ENCODE results near the gene ANTXRL.
"Not testable (repeated sequence)": the region's sequence is repeated elsewhere in the genome, so short reads cannot be mapped to it uniquely, and the experiment has no call there.

The ANTXRL gene

GRCh38 chr10:46257099-46257498, 29.7 kb upstream of the ANTXRL start:
- DNase-seq (ENCODE audit: low read depth), result no peak
- no peaks in the 10 kb centered on the region for H3K9me3 ChIP-seq (ENCODE audit: control insufficient read depth, low read length)
- no peak overlapping the region for H3K9ac ChIP-seq (ENCODE audit: low read length)
- peaks cover 14% of the 10 kb centered on the region for H3K27me3 ChIP-seq (replicated peaks; ENCODE audit: control insufficient read depth, insufficient read depth, low read length)
- no peaks in the 10 kb centered on the region for H3K4me1 ChIP-seq (ENCODE audit: control insufficient read depth, insufficient read depth, low read length)
- no peak overlapping the region for H3K4me3 ChIP-seq (ENCODE audit: low read length)
- no peaks in the 10 kb centered on the region for H3K36me3 ChIP-seq (ENCODE audit: control insufficient read depth, insufficient read depth, low read length, severe bottlenecking)

- DNase-seq (ENCODE audit: low read depth); H3K9ac ChIP-seq (ENCODE audit: low read length); H3K4me1 ChIP-seq (ENCODE audit: control insufficient read depth, insufficient read depth, low read length); H3K36me3 ChIP-seq (ENCODE audit: control insufficient read depth, insufficient read depth, low read length, severe bottlenecking); H3K9me3 ChIP-seq (ENCODE audit: control insufficient read depth, low read length); H3K4me3 ChIP-seq (ENCODE audit: low read length): not testable (repeated sequence)
- H3K27me3 ChIP-seq (replicated peaks; ENCODE audit: control insufficient read depth, insufficient read depth, low read length), result peaks cover 10% of the 10 kb centered on the region
Observed at GRCh38 chr10:46262906-46263560, 23.8 kb upstream of the ANTXRL start.

- Histone ChIP-seq H3K27me3 (replicated peaks; ENCODE audit: control insufficient read depth, insufficient read depth, low read length) (peaks cover 13% of the 10 kb centered on the region), H3K9ac (ENCODE audit: low read length) (no peak overlapping the region), H3K4me1 (ENCODE audit: control insufficient read depth, insufficient read depth, low read length) (no peaks in the 10 kb centered on the region), H3K4me3 (ENCODE audit: low read length) (no peak overlapping the region), H3K9me3 (ENCODE audit: control insufficient read depth, low read length) (no peaks in the 10 kb centered on the region), H3K36me3 (ENCODE audit: control insufficient read depth, insufficient read depth, low read length, severe bottlenecking) (no peaks in the 10 kb centered on the region)
- no peak for DNase-seq (ENCODE audit: low read depth)
Observed at GRCh38 chr10:46263831-46264268, 22.9 kb upstream of the ANTXRL start.

GRCh38 chr10:46264336-46264735, 22.5 kb upstream of the ANTXRL start:
- Histone ChIP-seq H3K36me3 (ENCODE audit: control insufficient read depth, insufficient read depth, low read length, severe bottlenecking) (no peaks in the 10 kb centered on the region), H3K9ac (ENCODE audit: low read length) (no peak overlapping the region), H3K4me3 (ENCODE audit: low read length) (no peak overlapping the region), H3K9me3 (ENCODE audit: control insufficient read depth, low read length) (no peaks in the 10 kb centered on the region), H3K4me1 (ENCODE audit: control insufficient read depth, insufficient read depth, low read length) (no peaks in the 10 kb centered on the region), H3K27me3 (replicated peaks; ENCODE audit: control insufficient read depth, insufficient read depth, low read length) (peaks cover 13% of the 10 kb centered on the region)
- no peak for DNase-seq (ENCODE audit: low read depth)

- Histone ChIP-seq H3K4me3 (ENCODE audit: low read length) (no peak overlapping the region), H3K4me1 (ENCODE audit: control insufficient read depth, insufficient read depth, low read length) (no peaks in the 10 kb centered on the region), H3K36me3 (ENCODE audit: control insufficient read depth, insufficient read depth, low read length, severe bottlenecking) (no peaks in the 10 kb centered on the region), H3K9ac (ENCODE audit: low read length) (no peak overlapping the region), H3K27me3 (replicated peaks; ENCODE audit: control insufficient read depth, insufficient read depth, low read length) (peaks cover 13% of the 10 kb centered on the region), H3K9me3 (ENCODE audit: control insufficient read depth, low read length) (no peaks in the 10 kb centered on the region)
- no peak for DNase-seq (ENCODE audit: low read depth)
Observed at GRCh38 chr10:46264737-46265368, 21.9 kb upstream of the ANTXRL start.

- H3K9ac ChIP-seq (ENCODE audit: low read length); H3K4me3 ChIP-seq (ENCODE audit: low read length); DNase-seq (ENCODE audit: low read depth); H3K9me3 ChIP-seq (ENCODE audit: control insufficient read depth, low read length); H3K4me1 ChIP-seq (ENCODE audit: control insufficient read depth, insufficient read depth, low read length); H3K36me3 ChIP-seq (ENCODE audit: control insufficient read depth, insufficient read depth, low read length, severe bottlenecking): not testable (repeated sequence)
- peaks cover 13% of the 10 kb centered on the region for H3K27me3 ChIP-seq (replicated peaks; ENCODE audit: control insufficient read depth, insufficient read depth, low read length)
Observed at GRCh38 chr10:46265566-46266305, 21.1 kb upstream of the ANTXRL start.

- no peaks in the 10 kb centered on the region for H3K36me3 ChIP-seq (ENCODE audit: control insufficient read depth, insufficient read depth, low read length, severe bottlenecking)
- H3K27me3 ChIP-seq (replicated peaks; ENCODE audit: control insufficient read depth, insufficient read depth, low read length), result peaks cover 13% of the 10 kb centered on the region
- no peak for DNase-seq (ENCODE audit: low read depth)
- no peak overlapping the region for H3K9ac ChIP-seq (ENCODE audit: low read length)
- no peak overlapping the region for H3K4me3 ChIP-seq (ENCODE audit: low read length)
- no peaks in the 10 kb centered on the region for H3K4me1 ChIP-seq (ENCODE audit: control insufficient read depth, insufficient read depth, low read length)
- H3K9me3 ChIP-seq (ENCODE audit: control insufficient read depth, low read length), result no peaks in the 10 kb centered on the region
Observed at GRCh38 chr10:46266306-46266985, 20.4 kb upstream of the ANTXRL start.

GRCh38 chr10:46267132-46267985, 19.4 kb upstream of the ANTXRL start:
- DNase-seq (ENCODE audit: low read depth), result no peak
- Histone ChIP-seq H3K9me3 (ENCODE audit: control insufficient read depth, low read length) (no peaks in the 10 kb centered on the region), H3K9ac (ENCODE audit: low read length) (no peak overlapping the region), H3K27me3 (replicated peaks; ENCODE audit: control insufficient read depth, insufficient read depth, low read length) (peaks cover 13% of the 10 kb centered on the region), H3K4me1 (ENCODE audit: control insufficient read depth, insufficient read depth, low read length) (no peaks in the 10 kb centered on the region), H3K36me3 (ENCODE audit: control insufficient read depth, insufficient read depth, low read length, severe bottlenecking) (no peaks in the 10 kb centered on the region), H3K4me3 (ENCODE audit: low read length) (no peak overlapping the region)

- Histone ChIP-seq H3K9me3 (ENCODE audit: control insufficient read depth, low read length) (no peaks in the 10 kb centered on the region), H3K27me3 (replicated peaks; ENCODE audit: control insufficient read depth, insufficient read depth, low read length) (peaks cover 13% of the 10 kb centered on the region), H3K9ac (ENCODE audit: low read length) (no peak overlapping the region), H3K4me3 (ENCODE audit: low read length) (no peak overlapping the region), H3K36me3 (ENCODE audit: control insufficient read depth, insufficient read depth, low read length, severe bottlenecking) (no peaks in the 10 kb centered on the region), H3K4me1 (ENCODE audit: control insufficient read depth, insufficient read depth, low read length) (no peaks in the 10 kb centered on the region)
- no peak for DNase-seq (ENCODE audit: low read depth)
Observed at GRCh38 chr10:46268076-46268881, 18.5 kb upstream of the ANTXRL start.

- H3K27me3 ChIP-seq (replicated peaks; ENCODE audit: control insufficient read depth, insufficient read depth, low read length), result peaks cover 13% of the 10 kb centered on the region
- H3K36me3 ChIP-seq (ENCODE audit: control insufficient read depth, insufficient read depth, low read length, severe bottlenecking); H3K4me3 ChIP-seq (ENCODE audit: low read length); H3K4me1 ChIP-seq (ENCODE audit: control insufficient read depth, insufficient read depth, low read length); DNase-seq (ENCODE audit: low read depth); H3K9me3 ChIP-seq (ENCODE audit: control insufficient read depth, low read length); H3K9ac ChIP-seq (ENCODE audit: low read length): not testable (repeated sequence)
Observed at GRCh38 chr10:46269554-46270053, 17.2 kb upstream of the ANTXRL start.

Measured in adipocyte (in vitro differentiated cells).